Adrenal gland (tissue), 12 donors: ENCODE results near the gene COL21A1. TPM values are rescaled to one million over a fixed set of nuclear protein-coding genes. Genes with fewer than 3 reads are reported as not detected.

Experiments used
- DNase-seq, 7 donors: peaks; one replicate each; pipeline ENCODE4 v3.0.0-alpha.2; 2019 to 2020
- H3K27ac ChIP-seq, 5 donors: fragments of 200-600 bp; sonication (generic) in 4 of 5; 1 replicate in 3 of 5; 2 replicates in 2 of 5; pipeline versions ENCODE4 v1.5.1 to v1.8.0; 2016 to 2020; ENCODE audit warnings: mild to moderate bottlenecking in 1 of 5
- H3K27me3 ChIP-seq: fragments of 200-600 bp; 2 replicates; pipeline ENCODE4 v1.8.0; 2021
- H3K36me3 ChIP-seq, 2 donors: fragments of 200-600 bp; replicated peaks in 1 of 2; 1 replicate in 1 of 2; 2 replicates in 1 of 2; pipeline versions ENCODE4 v1.5.1 to v1.8.0; 2018 to 2022
- H3K4me1 ChIP-seq, 2 donors: fragments of 200-600 bp; replicated peaks in 1 of 2; 1 replicate in 1 of 2; 2 replicates in 1 of 2; pipeline versions ENCODE4 v1.5.1 to v1.8.0; 2018 to 2021
- H3K4me3 ChIP-seq, 4 donors: fragments of 200-600 bp; sonication (generic) in 3 of 4; one replicate each; pipeline ENCODE4 v1.5.1; 2016 to 2018
- H3K9me3 ChIP-seq, 3 donors: fragments of 200-600 bp; sonication (generic) in 1 of 3; replicated peaks in 1 of 3; 1 replicate in 2 of 3; 2 replicates in 1 of 3; pipeline versions ENCODE4 v1.5.1 to v1.8.0; 2016 to 2021
- POLR2A ChIP-seq, 2 donors: fragments of 450-650 bp; IDR thresholded peaks; one replicate each; pipeline ENCODE4 v1.6.1; 2017; ENCODE audit warnings: antibody characterized with exemption in 2 of 2, mild to moderate bottlenecking in 2 of 2, moderate library complexity in 1 of 2
- WGBS, 4 donors: extraction: QIAGEN DNeasy Blood & Tissue Kit in 2 of 4; methylation state at CpG; one replicate each; pipeline versions ENCODE4 v1.1.5 to v1.1.7; 2013 to 2017; 5-methylcytosine and 5-hydroxymethylcytosine counted together
- intact Hi-C, 2 donors: fragments of 100-400 bp; cut with DNase I; formaldehyde crosslinking; loops; one replicate each; pipeline versions ENCODE4 v1.14.1 to v1.15.0; 2022 to 2023
- polyA plus RNA-seq, 3 donors: library from polyadenylated mRNA; stranded (reverse); fragments of 200-250 nt in 2 of 3; fragments of 350-450 nt in 1 of 3; fragmentation: Illumina TruSeq in 1 of 3; extraction: RNeasy Lipid Tissue Mini Kit (QIAGEN cat#74804) in 1 of 3; gene quantifications; one replicate each; pipeline ENCODE4 v1.2.3, GENCODE V29; 2013 to 2014
- total RNA-seq, 9 donors: library from RNA; depleted of rRNA in 4 of 9; stranded (reverse); fragments of >200 nt in 4 of 9; fragments of 120-200 nt in 1 of 9; fragmentation: NEBNext Ultra II Directional in 1 of 9; extraction: Animal tissue kit (Norgen Biotek cat#: 25700) in 1 of 9; gene quantifications; one replicate each; pipeline versions ENCODE4 v1.1.0 to v1.2.4, GENCODE V29; 2013 to 2023
- TF ChIP-seq, protein P1 (sequence below), 6 experiments: fragments of 450-650 bp in 4 of 6; fragments of 200-600 bp in 2 of 6; sonication (generic) in 1 of 6; IDR thresholded peaks; 1 replicate in 5 of 6; 2 replicates in 1 of 6; pipeline versions ENCODE4 v1.5.1 to v1.8.0; 2016 to 2021; ENCODE audit warnings: antibody characterized with exemption in 6 of 6, mild to moderate bottlenecking in 2 of 6, moderate library complexity in 1 of 6
- donor health status: healthy with polysubstance abuse.
- donor health status: Bipolar disorder and iron deficiency.
- donor health status: DM: yes; HTN: yes; CAD: no.
- donor health status: DM: no; HTN: no; CAD: no.
- donor health status: DM: no; HTN: no; CAD: no.
- donor health status: DM: yes; HTN: yes; CAD: no.

The COL21A1 gene
- total and polyA plus RNA-seq, 12 donors = 0.12 to 19.4 (median 1.2) TPM

DNA sequence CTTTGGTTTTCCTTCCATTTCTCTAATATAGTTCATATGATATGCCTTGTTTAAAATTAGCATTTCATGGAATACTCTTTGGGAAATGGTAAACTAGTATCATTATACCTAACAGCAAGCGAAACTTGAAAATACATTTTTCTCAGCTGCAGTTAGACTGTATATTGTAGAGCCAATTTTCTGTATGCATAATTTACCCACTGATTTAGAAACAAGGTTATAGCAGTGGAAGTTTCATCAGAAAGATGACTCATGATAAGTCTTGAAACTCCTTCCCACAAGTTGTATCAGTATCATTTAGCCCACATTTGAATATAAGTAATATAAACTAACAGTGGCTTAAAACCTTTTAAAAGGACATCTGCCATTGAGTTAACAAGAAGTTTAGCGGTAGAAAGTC is 207.2 kb downstream of the COL21A1 start:
- 58 to 87% (median 83%) methylated on average over 2 of the region's 2 CpGs for WGBS, 4 donors
- TF ChIP-seq, protein P1, sequence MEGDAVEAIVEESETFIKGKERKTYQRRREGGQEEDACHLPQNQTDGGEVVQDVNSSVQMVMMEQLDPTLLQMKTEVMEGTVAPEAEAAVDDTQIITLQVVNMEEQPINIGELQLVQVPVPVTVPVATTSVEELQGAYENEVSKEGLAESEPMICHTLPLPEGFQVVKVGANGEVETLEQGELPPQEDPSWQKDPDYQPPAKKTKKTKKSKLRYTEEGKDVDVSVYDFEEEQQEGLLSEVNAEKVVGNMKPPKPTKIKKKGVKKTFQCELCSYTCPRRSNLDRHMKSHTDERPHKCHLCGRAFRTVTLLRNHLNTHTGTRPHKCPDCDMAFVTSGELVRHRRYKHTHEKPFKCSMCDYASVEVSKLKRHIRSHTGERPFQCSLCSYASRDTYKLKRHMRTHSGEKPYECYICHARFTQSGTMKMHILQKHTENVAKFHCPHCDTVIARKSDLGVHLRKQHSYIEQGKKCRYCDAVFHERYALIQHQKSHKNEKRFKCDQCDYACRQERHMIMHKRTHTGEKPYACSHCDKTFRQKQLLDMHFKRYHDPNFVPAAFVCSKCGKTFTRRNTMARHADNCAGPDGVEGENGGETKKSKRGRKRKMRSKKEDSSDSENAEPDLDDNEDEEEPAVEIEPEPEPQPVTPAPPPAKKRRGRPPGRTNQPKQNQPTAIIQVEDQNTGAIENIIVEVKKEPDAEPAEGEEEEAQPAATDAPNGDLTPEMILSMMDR (IDR thresholded peaks at IDR 0.05) = no peak
- no peak for TF ChIP-seq POLR2A (IDR thresholded peaks at IDR 0.05)
- Histone ChIP-seq H3K4me3 (no peak overlapping the region), H3K27me3 (no peaks in the 10 kb centered on the region), H3K4me1 (no peaks in the 10 kb centered on the region), H3K36me3 (no peaks in the 10 kb centered on the region), H3K9me3 (no peaks in the 10 kb centered on the region), H3K27ac (no peak overlapping the region)
- DNase-seq = no peak
- intact Hi-C loops = no loop called here

DNA sequence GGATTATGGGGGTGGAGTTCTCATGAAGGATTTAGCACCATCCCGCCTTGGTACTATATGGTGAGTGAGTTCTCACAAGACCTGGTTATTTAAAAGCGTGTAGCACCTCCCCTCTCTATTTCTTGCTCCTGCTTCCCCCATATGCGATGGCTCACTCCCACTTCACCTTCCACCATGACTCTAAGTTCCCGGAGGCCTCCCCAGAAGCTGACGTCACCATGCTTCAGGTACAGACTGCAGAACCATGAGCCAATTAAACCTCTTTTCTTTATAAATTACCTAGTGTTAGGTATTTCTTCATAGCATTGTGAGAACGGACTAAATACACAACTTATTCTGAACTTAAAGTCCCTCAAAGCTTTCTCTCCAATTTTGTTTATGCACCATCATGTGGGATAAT is 208.6 kb downstream of the COL21A1 start:
- Histone ChIP-seq H3K36me3 (no peaks in the 10 kb centered on the region), H3K4me3 (no peak overlapping the region), H3K27me3 (no peaks in the 10 kb centered on the region), H3K4me1 (no peaks in the 10 kb centered on the region), H3K27ac (no peak overlapping the region), H3K9me3 (no peaks in the 10 kb centered on the region)
- WGBS, 4 donors = 76 to 88% (median 84%) methylated on average over 6 of the region's 6 CpGs
- intact Hi-C loops = no loop called here
- TF ChIP-seq, protein P1 (IDR thresholded peaks at IDR 0.05) = no peak
- no peak for TF ChIP-seq POLR2A (IDR thresholded peaks at IDR 0.05)
- DNase-seq = no peak

DNA sequence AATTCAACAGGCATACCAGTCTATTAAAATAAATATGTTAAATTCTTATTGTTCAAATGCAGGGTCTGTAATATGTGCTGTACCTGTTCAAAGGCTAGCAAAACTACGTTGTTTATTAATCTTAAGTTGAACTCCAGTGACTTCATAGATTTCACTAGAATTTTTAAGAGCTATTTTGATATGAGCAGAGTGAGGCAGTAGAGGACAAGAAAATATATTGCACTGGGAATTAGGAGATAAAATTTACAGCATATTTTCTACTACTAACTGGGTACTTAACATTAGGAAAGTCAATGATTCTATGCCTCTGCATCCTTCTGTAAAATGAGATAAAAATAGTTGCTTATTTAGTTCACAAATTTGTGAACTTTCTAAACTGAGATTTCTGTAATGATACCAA is 209.8 kb downstream of the COL21A1 start:
- Histone ChIP-seq H3K4me1 (no peaks in the 10 kb centered on the region), H3K27me3 (no peaks in the 10 kb centered on the region), H3K36me3 (no peaks in the 10 kb centered on the region), H3K27ac (no peak overlapping the region), H3K4me3 (no peak overlapping the region), H3K9me3 (no peaks in the 10 kb centered on the region)
- intact Hi-C loops = no loop called here
- 26 to 73% (median 67%) methylated on average over 1 of the region's 1 CpG for WGBS, 4 donors
- TF ChIP-seq POLR2A (IDR thresholded peaks at IDR 0.05) = no peak
- TF ChIP-seq, protein P1 (IDR thresholded peaks at IDR 0.05) = no peak
- no peak for DNase-seq

DNA sequence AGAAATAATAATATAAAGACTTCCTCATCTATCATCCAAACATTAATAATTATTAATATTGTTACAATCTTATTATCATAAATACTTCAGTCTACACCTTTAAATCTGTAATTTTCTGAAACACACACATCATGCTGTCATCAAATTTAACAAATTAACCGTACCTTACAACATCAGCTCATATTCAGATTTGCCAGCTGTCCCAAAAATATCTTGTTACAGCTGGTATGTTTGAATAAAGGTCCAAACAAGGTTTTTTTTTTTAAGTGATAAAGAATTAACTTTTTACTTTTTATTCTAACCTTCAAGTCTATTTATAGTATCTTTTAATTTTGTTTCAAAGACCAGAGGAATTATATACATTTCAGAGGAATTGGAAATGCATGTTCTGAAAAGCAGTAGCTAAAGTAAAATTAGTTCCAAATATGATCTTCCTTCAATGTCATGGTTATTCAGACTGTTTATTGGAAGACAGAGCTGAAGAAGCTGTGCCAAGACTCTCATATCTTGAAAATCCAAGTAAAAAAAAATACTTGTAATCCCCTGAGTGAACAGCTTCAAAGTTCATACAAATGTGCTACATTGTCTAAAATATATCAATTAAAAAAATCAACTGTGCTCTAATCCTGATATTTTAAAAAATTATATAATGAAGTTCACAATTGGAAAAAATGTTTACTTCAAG is 210.3 kb downstream of the COL21A1 start:
- H3K4me3 ChIP-seq = no peak overlapping the region
- WGBS, 4 donors = 23 to 66% (median 64%) methylated on average over 1 of the region's 1 CpG
- TF ChIP-seq, protein P1 (IDR thresholded peaks at IDR 0.05) = no peak
- TF ChIP-seq POLR2A (IDR thresholded peaks at IDR 0.05) = no peak
- intact Hi-C loops = no loop called here
- H3K36me3 ChIP-seq = no peaks in the 10 kb centered on the region
- DNase-seq = no peak
- no peak overlapping the region for H3K27ac ChIP-seq
- H3K9me3 ChIP-seq = no peaks in the 10 kb centered on the region
- no peaks in the 10 kb centered on the region for H3K4me1 ChIP-seq
- H3K27me3 ChIP-seq = no peaks in the 10 kb centered on the region
